ENCODE measurements around the gene CNTNAP2.

CNTNAP2 gene

GRCh38 chr7:146223851-146224250 is 107.2 kb downstream of the CNTNAP2 start:
- no peak overlapping the region for H3K4me3 ChIP-seq (ENCODE audit: insufficient read depth, low read length, poor library complexity, severe bottlenecking)
- H3K27me3 ChIP-seq (ENCODE audit: low read length) = no peaks in the 10 kb centered on the region
- H3K9ac ChIP-seq (ENCODE audit: low read length) = no peak overlapping the region
- no peak overlapping the region for H3K27ac ChIP-seq (ENCODE audit: low read depth, low read length)
- H4K20me1 ChIP-seq (ENCODE audit: low read depth, low read length) = no peaks in the 10 kb centered on the region
- H3K4me2 ChIP-seq (ENCODE audit: low read depth, low read length, poor library complexity, severe bottlenecking) = no peak overlapping the region
- no peaks in the 10 kb centered on the region for H3K9me2 ChIP-seq (replicated peaks; ENCODE audit: insufficient read depth, low read length)
- H3F3A ChIP-seq (ENCODE audit: insufficient read depth) = no peaks in the 10 kb centered on the region
- H3K36me3 ChIP-seq (ENCODE audit: low read length) = no peaks in the 10 kb centered on the region
- no peak for TF ChIP-seq EZH2phosphoT487 (conservative IDR thresholded peaks at IDR 0.05; ENCODE audit: low read length)
- no peak for TF ChIP-seq CTCF (IDR thresholded peaks at IDR 0.05; ENCODE audit: insufficient read depth, low read length, poor library complexity, severe bottlenecking)
- H3K9me3 ChIP-seq (ENCODE audit: insufficient read depth, low read length) = no peaks in the 10 kb centered on the region
- no peak overlapping the region for H2AFZ ChIP-seq (ENCODE audit: low read depth, low read length, severe bottlenecking)
- no peaks in the 10 kb centered on the region for H3K79me2 ChIP-seq (ENCODE audit: insufficient read depth, low read length)

- no peaks in the 10 kb centered on the region for H3K27me3 ChIP-seq (ENCODE audit: low read length)
- no peaks in the 10 kb centered on the region for H3K9me3 ChIP-seq (ENCODE audit: insufficient read depth, low read length)
- H3K4me2 ChIP-seq (ENCODE audit: low read depth, low read length, poor library complexity, severe bottlenecking) = no peak overlapping the region
- no peaks in the 10 kb centered on the region for H4K20me1 ChIP-seq (ENCODE audit: low read depth, low read length)
- no peaks in the 10 kb centered on the region for H3K79me2 ChIP-seq (ENCODE audit: insufficient read depth, low read length)
- no peaks in the 10 kb centered on the region for H3K9me2 ChIP-seq (replicated peaks; ENCODE audit: insufficient read depth, low read length)
- no peaks in the 10 kb centered on the region for H3K36me3 ChIP-seq (ENCODE audit: low read length)
- H3K27ac ChIP-seq (ENCODE audit: low read depth, low read length) = no peak overlapping the region
- H3F3A ChIP-seq (ENCODE audit: insufficient read depth) = no peaks in the 10 kb centered on the region
- H3K9ac ChIP-seq (ENCODE audit: low read length) = no peak overlapping the region
- no peak for TF ChIP-seq CTCF (IDR thresholded peaks at IDR 0.05; ENCODE audit: insufficient read depth, low read length, poor library complexity, severe bottlenecking)
- no peak for TF ChIP-seq EZH2phosphoT487 (conservative IDR thresholded peaks at IDR 0.05; ENCODE audit: low read length)
- no peak overlapping the region for H2AFZ ChIP-seq (ENCODE audit: low read depth, low read length, severe bottlenecking)
- no peak overlapping the region for H3K4me3 ChIP-seq (ENCODE audit: insufficient read depth, low read length, poor library complexity, severe bottlenecking)
Measured at GRCh38 chr7:146232604-146233003, 116.0 kb downstream of the CNTNAP2 start.

- Histone ChIP-seq H3K9me2 (replicated peaks; ENCODE audit: insufficient read depth, low read length) (no peaks in the 10 kb centered on the region), H3K79me2 (ENCODE audit: insufficient read depth, low read length) (no peaks in the 10 kb centered on the region), H3K27me3 (ENCODE audit: low read length) (no peaks in the 10 kb centered on the region), H3K27ac (ENCODE audit: low read depth, low read length) (no peak overlapping the region), H3K9me3 (ENCODE audit: insufficient read depth, low read length) (no peaks in the 10 kb centered on the region), H3K4me2 (ENCODE audit: low read depth, low read length, poor library complexity, severe bottlenecking) (no peak overlapping the region), H3F3A (ENCODE audit: insufficient read depth) (no peaks in the 10 kb centered on the region), H4K20me1 (ENCODE audit: low read depth, low read length) (no peaks in the 10 kb centered on the region), H2AFZ (ENCODE audit: low read depth, low read length, severe bottlenecking) (no peak overlapping the region), H3K4me3 (ENCODE audit: insufficient read depth, low read length, poor library complexity, severe bottlenecking) (no peak overlapping the region), H3K36me3 (ENCODE audit: low read length) (no peaks in the 10 kb centered on the region), H3K9ac (ENCODE audit: low read length) (no peak overlapping the region)
- TF ChIP-seq CTCF (IDR thresholded peaks at IDR 0.05; ENCODE audit: insufficient read depth, low read length, poor library complexity, severe bottlenecking) (no peak), EZH2phosphoT487 (conservative IDR thresholded peaks at IDR 0.05; ENCODE audit: low read length) (no peak)
Measured at GRCh38 chr7:146235195-146235594, 118.6 kb downstream of the CNTNAP2 start.
